WTC11 (cell line): Measurements from ENCODE around the gene GNG4. TPM values are rescaled to one million over a fixed set of nuclear protein-coding genes. Genes with fewer than 3 reads are reported as not detected.

ENCODE experiments used
- ATAC-seq: fragments of 200-7000 bp; cut with Tn5 transposase; 2 replicates; pipeline ENCODE4 v1.10.0; 2021; ENCODE audit warnings: mild to moderate bottlenecking, moderate library complexity
- CTCF ChIA-PET: fragments of 300-600 bp; sonication (Branson Sonifier 250); formaldehyde crosslinking; loops from one replicate; lab custom pipeline; 2021; ENCODE audit warnings: antibody characterized with exemption; lab: Charles Lee
- POLR2A ChIA-PET: fragments of 350-600 bp; sonication (Branson Sonifier 250); formaldehyde crosslinking; loops from one replicate; lab custom pipeline; 2021; ENCODE audit warnings: antibody characterized with exemption; lab: Charles Lee
- DNase-seq: peaks from one replicate; pipeline ENCODE4 v3.0.0; 2021; ENCODE audit warnings: low spot score
- H3K27ac Mint-ChIP-seq: 2 replicates; pipeline ENCODE4 v1.8.0; 2021; ENCODE audit warnings: mixed read lengths
- H3K27me3 Mint-ChIP-seq: 2 replicates; pipeline ENCODE4 v1.8.0; 2021; ENCODE audit warnings: low read depth, mild to moderate bottlenecking, moderate library complexity, mixed read lengths
- H3K36me3 Mint-ChIP-seq: 2 replicates; pipeline ENCODE4 v1.8.0; 2021; ENCODE audit warnings: mixed read lengths
- H3K4me1 Mint-ChIP-seq: 2 replicates; pipeline ENCODE4 v1.8.0; 2022; ENCODE audit warnings: mixed read lengths
- H3K4me3 Mint-ChIP-seq: 2 replicates; pipeline ENCODE4 v1.8.0; 2021; ENCODE audit warnings: mild to moderate bottlenecking, moderate library complexity, mixed read lengths
- H3K9me3 Mint-ChIP-seq: 2 replicates; pipeline ENCODE4 v1.8.0; 2021; ENCODE audit warnings: mixed read lengths
- ATF3 ChIP-seq: sonication (generic); formaldehyde crosslinking; conservative IDR thresholded peaks from 2 replicates; pipeline ENCODE4 v1.8.1; 2022; ENCODE audit warnings: mild to moderate bottlenecking, missing genetic modification reagents
- CREB1 ChIP-seq: sonication (generic); formaldehyde crosslinking; IDR thresholded peaks from 2 replicates; pipeline ENCODE4 v1.8.0; 2023; ENCODE audit warnings: mild to moderate bottlenecking, missing genetic modification reagents
- E2F4 ChIP-seq: sonication (generic); formaldehyde crosslinking; IDR thresholded peaks from 2 replicates; pipeline ENCODE4 v1.8.1; 2022; ENCODE audit warnings: low read depth, mild to moderate bottlenecking, moderate library complexity, missing genetic modification reagents, borderline replicate concordance
- ESRRA ChIP-seq: sonication (generic); formaldehyde crosslinking; IDR thresholded peaks from 2 replicates; pipeline ENCODE4 v1.8.1; 2022; ENCODE audit warnings: mild to moderate bottlenecking, missing genetic modification reagents, borderline replicate concordance
- GABPB1 ChIP-seq: sonication (generic); formaldehyde crosslinking; IDR thresholded peaks from 2 replicates; pipeline ENCODE4 v1.8.1; 2023; ENCODE audit warnings: mild to moderate bottlenecking, missing genetic modification reagents
- MAX ChIP-seq: sonication (generic); formaldehyde crosslinking; IDR thresholded peaks from 2 replicates; pipeline ENCODE4 v1.8.0; 2022; ENCODE audit warnings: mild to moderate bottlenecking, missing genetic modification reagents
- OVOL2 ChIP-seq: fragments of 250-450 bp; sonication (Bioruptor Pico); IDR thresholded peaks from 2 replicates; pipeline ENCODE4 v1.9.0; 2021; ENCODE audit warnings: mild to moderate bottlenecking, borderline replicate concordance
- RELA ChIP-seq: sonication (generic); formaldehyde crosslinking; IDR thresholded peaks from 2 replicates; pipeline ENCODE4 v1.8.1; 2022; ENCODE audit warnings: missing genetic modification reagents, mild to moderate bottlenecking, borderline replicate concordance
- SOX15 ChIP-seq: fragments of 250-450 bp; sonication (Bioruptor Pico); IDR thresholded peaks from 2 replicates; pipeline ENCODE4 v1.9.0; 2021; ENCODE audit warnings: mild to moderate bottlenecking
- ZMAT4 ChIP-seq: fragments of 250-450 bp; sonication (Bioruptor Pico); IDR thresholded peaks from 2 replicates; pipeline ENCODE4 v1.9.0; 2021; ENCODE audit warnings: mild to moderate bottlenecking
- ZNF232 ChIP-seq: sonication (generic); formaldehyde crosslinking; IDR thresholded peaks from 2 replicates; pipeline ENCODE4 v1.8.0; 2022; ENCODE audit warnings: mild to moderate bottlenecking, missing genetic modification reagents
- ZNF263 ChIP-seq: sonication (generic); formaldehyde crosslinking; IDR thresholded peaks from 2 replicates; pipeline ENCODE4 v1.8.1; 2022; ENCODE audit warnings: low read depth, mild to moderate bottlenecking, moderate library complexity, missing genetic modification reagents
- ZNF317 ChIP-seq: sonication (generic); formaldehyde crosslinking; IDR thresholded peaks from 2 replicates; pipeline ENCODE4 v1.8.1; 2023; ENCODE audit warnings: low read depth, mild to moderate bottlenecking, moderate library complexity, missing genetic modification reagents, borderline replicate concordance
- ZNF396 ChIP-seq: fragments of 250-450 bp; sonication (Bioruptor Pico); IDR thresholded peaks from 2 replicates; pipeline ENCODE4 v1.8.0; 2021; ENCODE audit warnings: mild to moderate bottlenecking, moderate library complexity, borderline replicate concordance
- ZNF423 ChIP-seq: fragments of 250-450 bp; sonication (Bioruptor Pico); IDR thresholded peaks from 2 replicates; pipeline ENCODE4 v2.1.2; 2022; ENCODE audit warnings: mild to moderate bottlenecking, moderate library complexity
- ZNF425 ChIP-seq: fragments of 250-450 bp; sonication (Bioruptor Pico); conservative IDR thresholded peaks from 2 replicates; pipeline ENCODE4 v1.9.0; 2021; ENCODE audit warnings: mild to moderate bottlenecking
- total RNA-seq: library from RNA; stranded (reverse); gene quantifications from 3 replicates; pipeline ENCODE4 v1.2.3, GENCODE V29; 2021
- TF ChIP-seq, protein P1 (sequence below): fragments of 200-600 bp; IDR thresholded peaks from 2 replicates; pipeline ENCODE4 v1.8.0; 2022; ENCODE audit warnings: antibody characterized with exemption

The GNG4 gene
- total RNA-seq, 1 experiment from 2014 or later, result 38.3 TPM

DNA sequence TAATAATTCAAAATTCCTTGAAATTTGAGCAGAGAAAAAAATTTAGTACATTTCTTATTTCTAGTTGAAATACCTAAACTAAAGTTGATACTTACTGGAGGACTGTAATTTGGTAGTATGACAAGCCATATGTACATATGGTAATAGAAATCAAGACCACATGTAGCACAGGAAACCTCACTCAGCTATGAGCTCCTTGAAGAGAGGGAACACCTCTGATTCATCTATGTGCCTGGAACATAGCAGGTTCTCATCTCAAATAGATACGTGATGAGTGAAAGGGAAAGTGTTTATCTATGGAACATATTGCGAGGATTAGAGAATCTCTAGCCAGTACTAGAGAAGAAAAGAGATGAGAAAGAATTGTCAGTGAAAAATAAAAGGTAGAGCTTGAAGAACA, 47.9 kb upstream of the GNG4 start (continued):
- TF ChIP-seq MAX (CRISPR knock-in tag) (no peak), ZNF263 (CRISPR knock-in tag) (no peak), ESRRA (CRISPR knock-in tag) (no peak), E2F4 (CRISPR knock-in tag) (no peak), ZNF317 (no peak)
- TF ChIP-seq, protein P1, sequence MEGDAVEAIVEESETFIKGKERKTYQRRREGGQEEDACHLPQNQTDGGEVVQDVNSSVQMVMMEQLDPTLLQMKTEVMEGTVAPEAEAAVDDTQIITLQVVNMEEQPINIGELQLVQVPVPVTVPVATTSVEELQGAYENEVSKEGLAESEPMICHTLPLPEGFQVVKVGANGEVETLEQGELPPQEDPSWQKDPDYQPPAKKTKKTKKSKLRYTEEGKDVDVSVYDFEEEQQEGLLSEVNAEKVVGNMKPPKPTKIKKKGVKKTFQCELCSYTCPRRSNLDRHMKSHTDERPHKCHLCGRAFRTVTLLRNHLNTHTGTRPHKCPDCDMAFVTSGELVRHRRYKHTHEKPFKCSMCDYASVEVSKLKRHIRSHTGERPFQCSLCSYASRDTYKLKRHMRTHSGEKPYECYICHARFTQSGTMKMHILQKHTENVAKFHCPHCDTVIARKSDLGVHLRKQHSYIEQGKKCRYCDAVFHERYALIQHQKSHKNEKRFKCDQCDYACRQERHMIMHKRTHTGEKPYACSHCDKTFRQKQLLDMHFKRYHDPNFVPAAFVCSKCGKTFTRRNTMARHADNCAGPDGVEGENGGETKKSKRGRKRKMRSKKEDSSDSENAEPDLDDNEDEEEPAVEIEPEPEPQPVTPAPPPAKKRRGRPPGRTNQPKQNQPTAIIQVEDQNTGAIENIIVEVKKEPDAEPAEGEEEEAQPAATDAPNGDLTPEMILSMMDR, result no peak

DNA sequence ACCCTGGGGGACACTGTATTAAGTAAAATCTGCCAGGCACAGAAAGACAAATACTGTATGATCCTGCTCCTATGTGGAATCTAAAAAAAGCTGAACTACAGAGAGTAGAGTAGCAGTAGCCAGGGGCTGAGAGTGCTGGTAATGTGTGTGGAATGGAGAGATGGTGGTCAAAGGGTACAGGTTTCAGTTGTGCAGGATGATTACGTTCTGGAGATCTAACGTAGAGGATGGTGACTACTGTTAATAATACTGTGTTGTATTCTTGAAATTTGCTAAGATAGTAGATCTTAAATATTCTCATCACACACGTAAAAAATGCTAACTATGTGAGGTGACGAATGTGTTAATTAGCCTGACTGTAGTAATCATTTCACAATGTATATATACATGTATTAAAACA, 39.8 kb upstream of the GNG4 start:
- no peaks in the 10 kb centered on the region for H3K36me3 Mint-ChIP-seq
- TF ChIP-seq SOX15 (CRISPR knock-in tag) (no peak), GABPB1 (CRISPR knock-in tag) (no peak), ESRRA (CRISPR knock-in tag) (no peak), CREB1 (CRISPR knock-in tag) (no peak), RELA (CRISPR knock-in tag) (no peak), OVOL2 (CRISPR knock-in tag) (no peak), ZNF232 (no peak), ZMAT4 (CRISPR knock-in tag) (no peak), ZNF425 (CRISPR knock-in tag) (no peak)
- H3K4me3 Mint-ChIP-seq, result no peak overlapping the region
- ChIA-PET POLR2A (no interaction called here), CTCF (interaction anchor here (1.4 kb wide), 1 partner anchor 91 kb away, joined by 3 read pairs; no protein-coding TSS in a partner anchor)
- no peak overlapping the region for H3K27ac Mint-ChIP-seq
- H3K27me3 Mint-ChIP-seq, result no peaks in the 10 kb centered on the region
- DNase-seq (no peak), ATAC-seq (no peak)
- H3K9me3 Mint-ChIP-seq, result peaks cover 3% of the 10 kb centered on the region; the same call in 1 of the 2 replicates
- H3K4me1 Mint-ChIP-seq, result no peaks in the 10 kb centered on the region; the same call in 1 of the 2 replicates

DNA sequence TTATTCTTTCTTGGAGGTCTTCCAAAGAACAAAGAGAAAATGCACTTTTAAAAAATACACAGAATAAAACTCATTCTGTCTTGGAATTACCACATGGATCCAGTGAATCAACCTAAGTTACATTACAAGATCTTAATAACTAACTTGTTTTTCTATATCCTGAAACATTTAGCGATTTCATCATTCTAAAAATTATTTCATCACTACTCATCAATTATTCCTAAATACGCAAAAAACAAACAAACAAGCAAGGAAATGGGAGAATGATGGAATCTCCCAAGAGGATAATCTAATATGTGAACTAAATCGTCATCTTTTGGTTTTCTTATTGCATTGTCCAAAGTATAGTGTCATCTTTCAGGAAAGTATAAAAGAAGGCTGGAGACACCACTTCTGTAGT, 38.5 kb upstream of the GNG4 start:
- ChIA-PET POLR2A (no interaction called here), CTCF (interaction anchor here (1.4 kb wide), 1 partner anchor 90 kb away, joined by 3 read pairs; no protein-coding TSS in a partner anchor)
- no peak for ATAC-seq
- H3K27ac Mint-ChIP-seq, result no peak overlapping the region
- no peaks in the 10 kb centered on the region for H3K27me3 Mint-ChIP-seq
- peaks cover 3% of the 10 kb centered on the region; the same call in 1 of the 2 replicates for H3K9me3 Mint-ChIP-seq
- no peak overlapping the region for H3K4me3 Mint-ChIP-seq
- DNase-seq, result no peak
- TF ChIP-seq ZNF396 (CRISPR knock-in tag) (no peak), ATF3 (CRISPR knock-in tag) (no peak), ZNF423 (CRISPR knock-in tag) (no peak)
- H3K4me1 Mint-ChIP-seq, result no peaks in the 10 kb centered on the region; the same call in 1 of the 2 replicates
- H3K36me3 Mint-ChIP-seq, result no peaks in the 10 kb centered on the region
